Left colon (tissue), 2 donors: ENCODE measurements around the gene NUP160. TPM values are rescaled to one million over a fixed set of nuclear protein-coding genes. Genes with fewer than 3 reads are reported as not detected.
"Not testable (repeated sequence)": the region's sequence is repeated elsewhere in the genome, so short reads cannot be mapped to it uniquely, and the experiment has no call there.

Source experiments
- ATAC-seq: fragments of 200-7000 bp; cut with Tn5 transposase; one replicate; pipeline ENCODE4 v1.9.1; 2020; ENCODE audit warnings: mild to moderate bottlenecking, moderate library complexity
- DNase-seq, 2 donors: peaks; one replicate each; pipeline ENCODE4 v3.0.0-alpha.2; 2020
- intact Hi-C, 2 donors: fragments of 100-400 bp; cut with DNase I in 1 of 2; cut with micrococcal nuclease in 1 of 2; formaldehyde crosslinking; loops; one replicate each; pipeline versions ENCODE4 v1.11.2 to v1.14.0; 2022; cut with DNase I, micrococcal nuclease
- total RNA-seq, 2 donors: library from RNA; stranded (reverse); fragmentation: NEBNext Ultra II Directional; extraction: Animal tissue kit (Norgen Biotek cat#: 25700); gene quantifications; one replicate each; pipeline ENCODE4 v1.2.1, GENCODE V29; 2021
- donor health status: DM: no; HTN: no; CAD: no.
- donor health status: DM: yes; HTN: yes; CAD: no.

The NUP160 gene
- total RNA-seq, 2 donors from 2014 or later = 17.2 to 23.4 TPM

GRCh38 chr11:47819743-47820142 is 28.4 kb downstream of the NUP160 start:
- intact Hi-C loops = no loop called here
- DNase-seq (no peak), ATAC-seq (no peak)

- intact Hi-C loops = no loop called here
- no peak for ATAC-seq
- DNase-seq = no peak
Observed at GRCh38 chr11:47800759-47801158, 47.4 kb downstream of the NUP160 start.

GRCh38 chr11:47797633-47798032 is 50.5 kb downstream of the NUP160 start:
- DNase-seq (no peak), ATAC-seq (no peak)
- intact Hi-C loops = no loop called here

- intact Hi-C loops = no loop called here
Observed at GRCh38 chr11:47791774-47792430, 56.2 kb downstream of the NUP160 start.

GRCh38 chr11:47790017-47790416 is 58.1 kb downstream of the NUP160 start:
- ATAC-seq, DNase-seq, intact Hi-C loops: not testable (repeated sequence)

More at GRCh38 chr11:47791774-47792430, 56.2 kb downstream of the NUP160 start:
- no peak for DNase-seq
- no peak for ATAC-seq

- ATAC-seq (no peak), DNase-seq (no peak)
- intact Hi-C loops = no loop called here
Observed at GRCh38 chr11:47788181-47788580, 60.0 kb downstream of the NUP160 start.

- ATAC-seq = no peak
- no peak for DNase-seq
- intact Hi-C loops = no loop called here
Observed at GRCh38 chr11:47786373-47786772, 61.8 kb downstream of the NUP160 start.

GRCh38 chr11:47784785-47785381 is 63.3 kb downstream of the NUP160 start:
- DNase-seq (no peak), ATAC-seq (peak; percentile 99)
- intact Hi-C loops = no loop called here

GRCh38 chr11:47783087-47783610 is 65.0 kb downstream of the NUP160 start:
- intact Hi-C loops = no loop called here
- ATAC-seq = peak; percentile 38
- no peak for DNase-seq

- intact Hi-C loops = no loop called here
- no peak for ATAC-seq
- no peak for DNase-seq
Observed at GRCh38 chr11:47778878-47779483, 69.2 kb downstream of the NUP160 start.

GRCh38 chr11:47775240-47775869 is 72.8 kb downstream of the NUP160 start:
- no peak for ATAC-seq
- intact Hi-C loops = no loop called here
- no peak for DNase-seq

- intact Hi-C loops = no loop called here
- ATAC-seq (no peak), DNase-seq (no peak)
Observed at GRCh38 chr11:47773882-47774281, 74.3 kb downstream of the NUP160 start.

GRCh38 chr11:47769556-47769955 is 78.6 kb downstream of the NUP160 start:
- intact Hi-C loops, DNase-seq: not testable (repeated sequence)

GRCh38 chr11:47768101-47768612 is 80.0 kb downstream of the NUP160 start:
- intact Hi-C loops = no loop called here
- peak; percentile 59 for ATAC-seq
- DNase-seq = peak; percentile 70 to 87

More at GRCh38 chr11:47769556-47769955, 78.6 kb downstream of the NUP160 start:
- ATAC-seq = not testable (repeated sequence)

GRCh38 chr11:47766509-47767227 is 81.5 kb downstream of the NUP160 start:
- peak; percentile 69 to 81 for DNase-seq
- intact Hi-C loops = no loop called here
- peak; percentile 50 for ATAC-seq

GRCh38 chr11:47765086-47765485 is 83.1 kb downstream of the NUP160 start:
- no peak for DNase-seq
- ATAC-seq = no peak

GRCh38 chr11:47759291-47759690 is 88.9 kb downstream of the NUP160 start:
- intact Hi-C loops, DNase-seq, ATAC-seq: not testable (repeated sequence)

More at GRCh38 chr11:47765086-47765485, 83.1 kb downstream of the NUP160 start:
- intact Hi-C loops = no loop called here

GRCh38 chr11:47756208-47756607 is 91.9 kb downstream of the NUP160 start:
- ATAC-seq (no peak), DNase-seq (no peak)
- intact Hi-C loops = no loop called here

GRCh38 chr11:47750725-47751124 is 97.4 kb downstream of the NUP160 start:
- DNase-seq (no peak), ATAC-seq (no peak)
- intact Hi-C loops = no loop called here
